Right ventricle myocardium inferior (tissue), 1 donor: ENCODE results near the gene RABGGTB. TPM values are rescaled to one million over a fixed set of nuclear protein-coding genes. Genes with fewer than 3 reads are reported as not detected.
"Not testable (repeated sequence)": the region's sequence is repeated elsewhere in the genome, so short reads cannot be mapped to it uniquely, and the experiment has no call there.

Experiments used
- ATAC-seq: fragments of 200-7000 bp; cut with Tn5 transposase; one replicate; pipeline ENCODE4 v1.9.1; 2020; ENCODE audit warnings: mild to moderate bottlenecking, moderate library complexity
- DNase-seq: peaks from one replicate; pipeline ENCODE4 v3.0.0; 2021; ENCODE audit errors: missing footprints
- intact Hi-C: fragments of 100-400 bp; cut with DNase I; formaldehyde crosslinking; loops from one replicate; pipeline ENCODE4 v1.11.0; 2022
- long read RNA-seq: library from polyadenylated mRNA; unstranded; transcript quantifications from one replicate; pipeline ENCODE4 v2.0.0, GENCODE V29; 2021
- total RNA-seq: library from RNA; stranded (reverse); fragmentation: NEBNext Ultra II Directional; extraction: Animal tissue kit (Norgen Biotek cat#: 25700); gene quantifications from one replicate; pipeline ENCODE4 v1.2.1, GENCODE V29; 2021
- donor health status: DM: no; HTN: yes; CAD: no; lungs with severe emphysema.

Gene RABGGTB
- 55.6 TPM for total RNA-seq
- long read RNA-seq, transcript RABGGTB-201 (9 exons, 1,496 nt), result major isoform, 14 of 26 reads
- long read RNA-seq, partial matches to known transcripts, result 2 of 26 reads
- long read RNA-seq, other reads (novel, unspliced or antisense), result 8 of 26 reads

GRCh38 chr1:75785983-75786853, at the start of gene RABGGTB:
RABGGTB (plus strand) TSS chr1:75786256; CDS start chr1:75786272, 16 bp downstream.
- ATAC-seq (peak; percentile 100), DNase-seq (peak; percentile 97)
- intact Hi-C loops, result loop anchor here (1.0 kb wide), 1 partner anchor 62 kb away; the partner anchor contains the start of gene ACADM

DNA sequence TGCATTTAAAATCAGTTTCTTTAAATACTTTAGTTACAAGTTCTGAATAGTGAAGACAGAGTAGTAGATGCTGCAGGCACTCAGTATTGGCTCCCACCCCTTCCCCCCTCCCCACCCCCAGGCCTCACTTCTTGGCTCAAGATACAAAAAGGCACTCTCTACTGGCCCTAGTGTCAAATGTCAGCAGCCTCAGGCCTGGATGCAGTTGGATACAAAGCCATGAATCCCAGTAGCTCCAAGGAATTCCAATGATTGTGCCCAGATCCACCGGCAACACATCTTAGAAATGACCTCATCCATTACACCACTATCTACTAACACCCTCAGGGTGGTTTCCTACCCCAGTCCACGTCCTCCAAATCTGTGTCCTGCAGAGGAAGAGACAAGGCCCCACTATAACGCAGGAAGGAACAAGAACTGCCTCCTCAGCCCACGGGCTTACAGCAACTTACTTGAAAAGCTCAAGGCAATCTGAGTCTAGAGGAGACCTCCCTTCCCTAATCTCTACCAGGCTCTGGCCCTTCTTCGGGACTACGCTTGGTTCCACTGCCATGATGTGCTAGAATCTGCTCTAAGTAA, 43.9 kb upstream of the RABGGTB start:
- DNase-seq (no peak), ATAC-seq (no peak)
- intact Hi-C loops, result no loop called here

DNA sequence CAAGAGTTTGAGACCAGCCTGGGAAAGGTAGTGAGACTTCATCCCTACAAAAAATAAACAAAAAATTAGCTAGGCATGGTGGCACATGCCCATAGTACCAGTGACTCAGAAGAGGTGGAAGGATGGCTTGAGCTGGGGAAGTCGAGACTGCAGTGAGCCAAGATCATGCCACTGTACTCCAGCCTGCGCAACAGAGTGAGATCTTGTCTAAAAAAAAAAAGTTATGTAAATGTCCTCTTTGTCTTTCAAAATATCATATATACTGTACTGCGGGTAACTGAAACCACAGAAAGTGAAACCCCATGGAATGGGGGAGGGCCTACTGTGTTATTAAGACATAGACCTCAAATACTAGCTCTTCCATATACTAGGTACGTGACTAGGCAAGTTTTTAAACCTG, 40.8 kb upstream of the RABGGTB start:
- ATAC-seq (no peak), DNase-seq (no peak)
- intact Hi-C loops, result no loop called here

DNA sequence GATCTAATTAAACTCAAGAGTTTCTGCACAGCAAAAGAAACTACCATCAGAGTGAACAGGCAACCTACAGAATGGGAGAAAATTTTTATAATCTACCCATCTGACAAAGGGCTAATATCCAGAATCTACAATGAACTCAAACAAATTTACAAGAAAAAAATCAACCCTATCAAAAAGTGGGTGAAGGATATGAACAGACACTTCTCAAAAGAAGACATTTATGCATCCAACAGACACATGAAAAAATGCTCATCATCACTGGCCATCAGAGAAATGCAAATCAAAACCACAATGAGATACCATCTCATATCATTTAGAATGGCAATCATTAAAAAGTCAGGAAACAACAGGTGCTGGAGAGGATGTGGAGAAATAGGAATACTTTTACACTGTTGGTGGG, 28.8 kb upstream of the RABGGTB start:
- intact Hi-C loops, ATAC-seq, DNase-seq: not testable (repeated sequence)

DNA sequence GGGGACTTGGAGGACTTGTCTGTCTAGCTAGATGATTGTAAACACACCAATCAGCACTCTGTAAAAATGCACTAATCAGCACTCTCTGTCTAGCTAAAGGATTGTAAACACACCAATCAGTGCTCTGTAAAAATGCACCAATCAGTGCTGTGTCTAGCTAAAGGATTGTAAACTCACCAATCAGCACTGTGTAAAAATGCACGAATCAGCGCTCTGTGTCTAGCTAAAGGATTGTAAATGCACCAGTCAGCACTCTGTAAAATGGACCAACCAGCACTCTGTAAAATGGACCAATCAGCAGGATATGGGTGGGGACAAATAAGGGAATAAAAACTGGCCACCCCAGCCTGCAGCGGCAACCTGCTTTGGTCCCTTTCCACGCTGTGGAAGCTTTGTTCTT, 27.5 kb upstream of the RABGGTB start:
- intact Hi-C loops, result not testable (repeated sequence)

GRCh38 chr1:75764057-75764655, 21.9 kb upstream of the RABGGTB start:
- no peak for ATAC-seq
- intact Hi-C loops, result no loop called here
- DNase-seq, result no peak

More for the DNA sequence above, 27.5 kb upstream of the RABGGTB start:
- not testable (repeated sequence) for ATAC-seq, DNase-seq

DNA sequence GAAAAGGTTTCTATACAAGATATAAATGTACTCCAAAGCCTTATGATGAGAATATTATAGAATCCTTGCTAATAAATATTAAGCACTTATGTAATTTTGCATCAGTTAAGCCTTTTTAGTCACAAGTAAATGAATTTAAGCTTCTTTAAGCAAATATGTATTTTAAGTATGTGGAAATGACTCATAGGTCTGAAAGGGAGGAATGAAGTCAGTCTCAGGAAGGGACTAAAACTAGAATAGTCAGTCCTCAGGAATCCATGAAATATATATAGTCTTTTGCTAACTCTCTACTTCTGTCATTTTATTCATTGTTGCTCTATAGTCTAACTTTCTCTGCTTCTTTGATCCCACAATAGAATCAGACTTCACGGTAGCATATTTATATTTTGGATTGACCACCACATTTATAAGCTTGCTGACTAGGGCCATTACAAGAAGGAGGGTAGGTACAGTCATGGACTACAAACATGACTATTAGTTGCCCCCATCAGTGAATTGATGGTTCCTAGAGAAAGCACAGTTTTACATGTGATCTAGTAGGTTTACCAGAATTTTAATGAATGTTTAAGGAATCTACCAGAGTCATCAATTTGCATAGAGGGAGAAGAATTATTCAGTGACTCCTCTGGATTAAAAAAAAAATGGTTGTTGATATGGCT, 20.2 kb upstream of the RABGGTB start:
- DNase-seq (no peak), ATAC-seq (no peak)
- intact Hi-C loops, result no loop called here

DNA sequence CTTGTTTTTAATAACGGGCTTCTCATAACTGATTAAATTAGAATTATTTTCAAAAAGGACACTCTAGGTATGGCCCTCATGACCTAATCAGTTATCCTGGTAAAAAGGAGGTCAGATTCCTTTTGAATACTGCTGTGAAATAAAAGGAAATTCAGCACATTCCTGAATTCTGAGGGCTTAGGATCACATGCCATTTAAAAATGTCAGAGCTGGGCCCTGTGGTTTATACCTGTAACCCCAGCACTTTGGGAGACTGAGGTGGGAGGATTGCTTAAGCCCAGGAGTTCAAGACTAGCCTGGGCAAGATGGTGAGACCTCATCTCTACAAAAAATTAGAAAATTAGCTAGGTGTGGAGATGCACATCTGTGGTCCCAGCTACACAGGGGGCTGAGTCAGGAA, 18.0 kb upstream of the RABGGTB start:
- DNase-seq (no peak), ATAC-seq (no peak)
- intact Hi-C loops, result no loop called here

DNA sequence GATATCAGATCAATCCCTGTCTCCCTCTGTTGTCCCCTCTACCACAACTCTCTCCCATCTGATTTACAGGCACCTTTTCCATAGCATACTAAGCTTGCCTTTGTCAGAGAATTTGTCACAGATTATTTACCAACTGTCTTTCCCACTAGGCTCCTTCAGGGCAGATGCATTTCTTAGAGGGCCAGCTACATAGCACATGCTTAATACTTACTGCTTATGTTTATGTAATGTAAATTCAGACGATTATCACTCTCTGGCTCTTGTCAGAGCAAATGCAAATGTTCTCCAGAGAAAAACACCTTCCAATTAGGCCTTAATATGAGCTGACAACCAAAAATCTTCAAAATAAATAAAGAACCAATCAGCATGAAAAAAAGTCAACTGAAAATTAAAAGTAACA, 15.3 kb upstream of the RABGGTB start:
- no peak for ATAC-seq
- DNase-seq, result no peak
- intact Hi-C loops, result no loop called here

DNA sequence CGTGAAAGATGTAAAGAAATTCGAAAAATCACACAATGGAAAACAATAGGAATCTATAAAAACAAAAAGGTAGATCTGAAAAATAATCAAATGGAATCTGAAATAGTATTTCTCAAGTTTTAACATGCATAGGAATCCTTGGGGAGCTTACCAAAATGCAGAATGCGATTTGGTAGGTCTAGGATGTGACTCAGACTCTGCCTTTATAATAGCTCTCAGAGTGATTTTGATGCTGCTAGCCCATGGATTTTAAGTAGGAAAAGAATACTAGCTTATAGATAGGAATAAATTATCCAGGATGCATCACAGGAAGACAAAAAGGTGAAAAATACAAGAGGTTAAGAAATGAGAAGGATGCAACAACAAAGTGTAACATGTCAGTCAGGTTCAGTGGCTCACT, 14.1 kb upstream of the RABGGTB start:
- DNase-seq (no peak), ATAC-seq (no peak)
- intact Hi-C loops, result no loop called here

DNA sequence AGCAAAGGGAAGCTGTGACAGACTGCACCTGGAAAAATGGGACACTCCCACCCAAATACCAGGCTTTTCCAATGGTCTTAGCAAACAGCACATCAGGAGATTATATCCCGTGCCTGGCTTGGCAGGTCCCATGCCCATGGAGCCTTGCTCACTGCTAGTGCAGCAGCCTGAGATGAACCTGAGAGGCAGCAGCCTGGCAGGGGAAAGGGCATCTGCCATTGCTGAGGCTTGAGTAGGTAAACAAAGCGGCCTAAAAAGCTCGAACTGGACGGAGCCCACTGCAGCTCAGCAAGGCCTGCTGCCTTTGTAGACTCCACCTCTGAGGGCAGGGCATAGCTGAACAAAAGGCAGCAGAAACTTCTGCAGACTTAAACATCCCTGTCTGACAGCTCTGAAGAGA, 8.2 kb upstream of the RABGGTB start:
- intact Hi-C loops, ATAC-seq, DNase-seq: not testable (repeated sequence)

DNA sequence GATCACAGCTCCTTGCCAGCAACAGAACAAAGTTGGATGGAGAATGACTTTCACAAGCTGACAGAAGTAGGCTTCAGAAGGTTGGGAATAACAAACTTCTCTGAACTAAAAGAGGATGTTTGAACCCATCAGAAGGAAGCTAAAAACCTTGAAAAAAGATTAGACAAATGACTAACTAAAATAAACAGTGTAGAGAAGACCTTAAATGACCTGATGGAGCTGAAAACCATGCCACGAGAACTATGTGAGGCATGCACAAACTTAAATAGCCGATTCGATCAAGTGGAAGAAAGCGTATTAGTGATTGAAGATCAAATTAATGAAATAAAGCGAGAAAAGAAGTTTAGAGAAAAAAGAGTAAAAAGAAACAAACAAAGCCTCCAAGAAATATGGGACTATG, 7.4 kb upstream of the RABGGTB start:
- ATAC-seq, DNase-seq, intact Hi-C loops: not testable (repeated sequence)

DNA sequence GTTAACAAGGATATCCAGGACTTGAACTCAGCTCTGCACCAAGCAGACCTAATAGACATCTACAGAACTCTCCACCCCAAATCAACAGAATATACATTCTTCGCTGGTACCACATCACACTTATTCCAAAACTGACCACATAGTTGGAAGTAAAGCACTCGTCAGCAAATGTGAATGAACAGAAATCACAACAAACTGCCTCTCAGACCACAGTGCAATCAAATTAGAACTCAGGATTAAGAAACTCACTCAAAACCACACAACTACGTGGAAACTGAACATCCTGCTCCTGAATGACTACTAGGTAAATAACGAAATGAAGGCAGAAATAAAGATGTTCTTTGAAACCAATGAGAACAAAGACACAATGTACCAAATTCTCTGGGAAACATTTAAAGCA, 5.9 kb upstream of the RABGGTB start:
- DNase-seq, ATAC-seq, intact Hi-C loops: not testable (repeated sequence)

GRCh38 chr1:75783920-75784319, 2.1 kb upstream of the RABGGTB start:
- DNase-seq, intact Hi-C loops, ATAC-seq: not testable (repeated sequence)

DNA sequence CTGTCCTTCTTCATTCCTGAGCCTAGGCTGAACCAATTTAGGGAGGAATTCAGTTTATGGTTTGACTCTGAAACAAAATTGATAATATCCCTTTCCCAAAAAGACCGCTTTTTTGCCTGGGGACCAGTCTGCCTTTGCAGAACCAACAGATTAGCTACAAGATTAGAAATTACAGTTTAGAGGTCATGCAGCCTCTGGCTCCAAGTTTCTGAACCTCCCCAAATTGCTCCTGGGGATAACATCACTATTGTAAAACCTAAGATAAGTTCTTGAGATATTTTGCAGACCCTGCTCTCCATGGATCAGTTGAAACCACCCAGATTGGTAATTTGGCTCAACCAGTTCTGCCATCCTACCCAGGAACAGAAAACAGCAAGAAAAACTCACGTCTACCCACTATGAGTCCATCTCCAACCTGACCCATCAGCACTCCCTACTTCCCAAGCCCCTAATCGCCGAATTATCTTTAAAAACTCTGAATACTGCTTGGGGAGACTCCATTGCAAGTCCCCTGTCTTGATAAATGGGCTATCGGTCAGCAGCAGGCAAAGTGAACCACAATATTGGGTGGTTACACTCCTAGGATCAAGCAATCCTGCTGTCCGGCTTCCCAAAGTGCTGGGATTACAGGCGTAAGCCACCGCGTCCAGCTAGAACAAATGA, 605 bp upstream of the RABGGTB start:
- ATAC-seq (peak; percentile 44), DNase-seq (no peak)
- intact Hi-C loops, result no loop called here

- ATAC-seq (no peak), DNase-seq (no peak)
- intact Hi-C loops, result loop anchor here (1.0 kb wide), 1 partner anchor 63 kb away; the partner anchor contains the start of gene ACADM
Observed at GRCh38 chr1:75786901-75787493, 941 bp downstream of the RABGGTB start.

GRCh38 chr1:75787524-75787923, 1.5 kb downstream of the RABGGTB start:
- ATAC-seq (no peak), DNase-seq (no peak)
- intact Hi-C loops, result no loop called here

DNA sequence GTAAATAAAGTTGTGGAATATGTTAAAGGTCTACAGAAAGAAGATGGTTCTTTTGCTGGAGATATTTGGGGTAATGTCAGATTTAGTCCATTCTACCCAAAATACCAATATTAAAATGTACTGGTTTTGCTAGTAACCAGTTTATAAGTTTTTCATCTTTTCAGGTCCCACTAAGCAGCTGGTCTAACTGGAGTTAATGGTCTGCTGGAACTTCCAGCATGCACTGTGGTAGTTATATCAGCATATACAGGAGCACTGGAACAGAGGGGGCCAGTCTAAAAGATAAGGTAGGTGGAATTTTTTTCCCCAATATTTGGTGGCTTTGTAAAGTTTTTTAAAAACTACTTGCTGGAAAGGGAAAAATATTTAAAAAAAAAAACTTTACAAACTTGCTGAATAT, 3.9 kb downstream of the RABGGTB start:
- no peak for ATAC-seq
- DNase-seq, result no peak
- intact Hi-C loops, result no loop called here
